ENCODE data around the gene RABGAP1L. TPM values are rescaled to one million over a fixed set of nuclear protein-coding genes. Genes with fewer than 3 reads are reported as not detected.
"Not testable (repeated sequence)": the region's sequence is repeated elsewhere in the genome, so short reads cannot be mapped to it uniquely, and the experiment has no call there.

RABGAP1L gene
- total RNA-seq, 1 donor from 2014 or later, result 28.8 TPM

DNA sequence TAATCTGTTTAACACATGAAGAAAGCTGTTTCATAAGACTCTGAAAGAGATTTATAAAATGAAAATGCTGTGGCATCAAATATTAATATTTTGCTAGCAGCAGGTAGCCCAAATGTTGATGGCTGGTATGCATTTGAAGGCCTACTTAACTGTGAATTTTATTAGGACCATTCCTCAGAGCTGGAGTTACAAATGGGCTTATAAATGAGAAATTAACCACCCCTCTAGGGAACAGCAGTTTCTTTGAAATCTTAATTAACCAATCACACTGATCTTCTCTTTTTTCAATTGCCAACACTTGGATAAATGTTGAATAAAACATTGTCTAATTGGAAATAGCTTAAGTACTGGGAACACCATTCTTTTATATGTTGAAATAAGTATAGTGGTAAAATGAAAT is 418.4 kb downstream of the RABGAP1L start:
- intact Hi-C loops (cut with micrococcal nuclease), result no loop called here

DNA sequence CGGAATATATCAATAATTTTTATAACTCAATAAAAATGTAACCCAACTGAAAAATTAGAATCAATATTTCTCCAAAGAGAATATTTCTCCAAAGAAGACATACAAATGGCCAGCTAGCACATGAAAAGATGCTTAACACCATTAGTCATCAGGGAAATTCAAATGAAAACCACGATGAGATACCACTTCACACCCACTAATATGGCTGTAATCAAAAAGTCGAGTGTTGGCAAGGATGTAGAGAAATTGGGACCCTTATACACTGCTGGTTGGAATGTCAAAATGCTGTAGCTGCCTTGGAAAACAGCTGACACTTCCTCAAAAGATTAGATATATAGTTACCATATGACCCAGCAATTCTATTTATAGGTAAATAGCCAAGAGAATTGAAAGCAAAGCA is 421.5 kb downstream of the RABGAP1L start:
- H3K36me3 Mint-ChIP-seq (ENCODE audit: low read depth), result no peaks in the 10 kb centered on the region
- no peaks in the 10 kb centered on the region for H3K27me3 Mint-ChIP-seq (ENCODE audit: low read depth)
- DNase-seq (ENCODE audit: low spot score), result no peak
- no peak overlapping the region for H3K27ac Mint-ChIP-seq
- no peaks in the 10 kb centered on the region for H3K4me1 Mint-ChIP-seq (ENCODE audit: low read depth)
- no peak overlapping the region for H3K4me3 Mint-ChIP-seq (ENCODE audit: low read depth)
- peaks cover 19% of the 10 kb centered on the region for H3K9me3 Mint-ChIP-seq
- intact Hi-C loops (cut with micrococcal nuclease), result no loop called here

More for the DNA sequence above, 418.4 kb downstream of the RABGAP1L start:
- DNase-seq (ENCODE audit: low spot score), result no peak
- H3K36me3 Mint-ChIP-seq (ENCODE audit: low read depth), result no peaks in the 10 kb centered on the region
- H3K4me1 Mint-ChIP-seq (ENCODE audit: low read depth), result no peaks in the 10 kb centered on the region
- peaks cover 30% of the 10 kb centered on the region for H3K9me3 Mint-ChIP-seq
- no peak overlapping the region for H3K4me3 Mint-ChIP-seq (ENCODE audit: low read depth)
- H3K27ac Mint-ChIP-seq, result no peak overlapping the region
- H3K27me3 Mint-ChIP-seq (ENCODE audit: low read depth), result no peaks in the 10 kb centered on the region

DNA sequence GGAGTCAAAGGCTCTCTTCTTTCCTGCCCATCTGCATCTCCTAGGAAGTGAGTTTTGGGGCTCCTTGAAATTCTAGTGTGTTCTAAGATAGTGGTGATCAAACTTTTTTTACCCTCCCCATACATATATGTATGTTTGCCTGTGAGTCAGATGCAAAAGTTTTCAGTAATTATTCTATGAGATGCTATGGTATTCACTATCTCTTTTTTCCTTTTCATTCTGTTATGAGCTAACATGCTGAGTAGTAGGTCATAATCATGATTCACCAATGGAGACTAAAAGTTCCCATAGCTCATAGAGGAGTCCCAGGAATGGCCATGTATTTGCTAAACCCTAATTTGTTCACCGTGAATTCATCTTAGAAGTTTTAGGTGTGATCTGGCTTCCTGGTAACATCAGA is 424.0 kb downstream of the RABGAP1L start:
- H3K27ac Mint-ChIP-seq, result no peak overlapping the region
- H3K36me3 Mint-ChIP-seq (ENCODE audit: low read depth), result no peaks in the 10 kb centered on the region
- DNase-seq (ENCODE audit: low spot score), result no peak
- intact Hi-C loops (cut with micrococcal nuclease), result no loop called here
- H3K27me3 Mint-ChIP-seq (ENCODE audit: low read depth), result no peaks in the 10 kb centered on the region
- H3K4me1 Mint-ChIP-seq (ENCODE audit: low read depth), result no peaks in the 10 kb centered on the region
- H3K9me3 Mint-ChIP-seq, result peaks cover 8% of the 10 kb centered on the region
- no peak overlapping the region for H3K4me3 Mint-ChIP-seq (ENCODE audit: low read depth)

DNA sequence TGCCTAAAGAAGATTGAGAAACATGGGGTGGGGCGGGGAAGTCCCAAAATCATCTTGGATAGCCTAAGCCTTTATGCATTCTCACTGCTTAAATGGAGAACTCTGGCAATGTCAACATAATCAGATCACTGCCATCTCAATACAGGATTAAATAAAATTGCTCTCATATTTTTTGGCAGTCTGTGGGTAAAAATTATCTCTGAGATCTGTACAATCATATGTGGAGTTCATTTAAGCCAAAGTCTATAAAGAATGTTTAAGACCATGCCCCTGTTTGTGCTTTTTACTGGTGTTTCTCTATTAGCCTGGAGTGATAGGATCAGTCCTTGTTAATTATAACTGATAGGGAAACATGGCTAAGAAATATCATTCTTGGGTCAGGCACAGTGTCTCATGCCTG is 424.8 kb downstream of the RABGAP1L start:
- Mint-ChIP-seq H3K27ac (no peak overlapping the region), H3K9me3 (peaks cover 13% of the 10 kb centered on the region), H3K36me3 (ENCODE audit: low read depth) (no peaks in the 10 kb centered on the region), H3K4me3 (ENCODE audit: low read depth) (no peak overlapping the region), H3K4me1 (ENCODE audit: low read depth) (no peaks in the 10 kb centered on the region), H3K27me3 (ENCODE audit: low read depth) (no peaks in the 10 kb centered on the region)
- intact Hi-C loops (cut with micrococcal nuclease), result no loop called here
- no peak for DNase-seq (ENCODE audit: low spot score)

DNA sequence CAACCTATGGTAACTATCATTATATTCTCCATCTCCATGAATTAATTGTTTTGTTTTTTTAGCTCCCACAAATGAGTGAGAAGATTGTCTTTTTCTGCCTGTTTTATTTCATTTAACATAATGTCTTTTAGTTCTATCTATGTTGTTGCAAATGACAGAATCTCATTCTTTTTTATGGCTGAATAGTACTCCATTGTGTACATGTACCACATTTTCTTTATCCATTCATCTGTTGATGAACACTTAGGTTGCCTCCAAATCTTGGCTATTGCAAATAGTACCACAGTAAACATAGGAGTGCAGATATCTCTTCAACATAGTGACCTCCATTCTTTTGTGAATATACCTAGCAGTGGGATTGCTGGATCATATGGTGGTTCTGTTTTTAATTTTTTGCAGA is 429.3 kb downstream of the RABGAP1L start:
- DNase-seq (ENCODE audit: low spot score); H3K27ac Mint-ChIP-seq; H3K4me3 Mint-ChIP-seq (ENCODE audit: low read depth); H3K36me3 Mint-ChIP-seq (ENCODE audit: low read depth); H3K4me1 Mint-ChIP-seq (ENCODE audit: low read depth); H3K27me3 Mint-ChIP-seq (ENCODE audit: low read depth); intact Hi-C loops (cut with micrococcal nuclease): not testable (repeated sequence)
- peaks cover 14% of the 10 kb centered on the region for H3K9me3 Mint-ChIP-seq

DNA sequence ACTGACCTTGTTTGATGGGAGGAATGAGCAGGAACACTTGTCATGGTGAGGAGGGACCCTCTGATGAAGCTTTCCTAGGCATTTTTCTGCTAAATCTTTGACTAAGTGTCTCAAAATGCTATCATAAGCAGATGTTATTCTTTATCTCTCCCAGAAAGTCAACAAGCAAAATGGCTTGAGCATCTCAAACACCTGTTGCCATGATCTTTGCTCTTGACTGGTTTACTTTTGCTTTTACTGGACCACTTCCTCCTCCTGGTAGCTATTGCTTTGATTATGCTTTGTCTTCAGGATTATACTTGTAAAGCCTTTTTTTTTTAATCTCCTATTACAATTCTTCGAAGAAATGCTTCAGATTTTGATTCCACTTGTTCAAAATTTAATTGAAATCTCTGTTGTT is 445.9 kb downstream of the RABGAP1L start:
- H3K9me3 Mint-ChIP-seq, result peaks cover 4% of the 10 kb centered on the region
- H3K4me1 Mint-ChIP-seq (ENCODE audit: low read depth), result no peaks in the 10 kb centered on the region
- H3K27ac Mint-ChIP-seq, result no peak overlapping the region
- intact Hi-C loops (cut with micrococcal nuclease), result no loop called here
- no peaks in the 10 kb centered on the region for H3K27me3 Mint-ChIP-seq (ENCODE audit: low read depth)
- H3K4me3 Mint-ChIP-seq (ENCODE audit: low read depth), result no peak overlapping the region
- DNase-seq (ENCODE audit: low spot score), result no peak
- H3K36me3 Mint-ChIP-seq (ENCODE audit: low read depth), result no peaks in the 10 kb centered on the region

DNA sequence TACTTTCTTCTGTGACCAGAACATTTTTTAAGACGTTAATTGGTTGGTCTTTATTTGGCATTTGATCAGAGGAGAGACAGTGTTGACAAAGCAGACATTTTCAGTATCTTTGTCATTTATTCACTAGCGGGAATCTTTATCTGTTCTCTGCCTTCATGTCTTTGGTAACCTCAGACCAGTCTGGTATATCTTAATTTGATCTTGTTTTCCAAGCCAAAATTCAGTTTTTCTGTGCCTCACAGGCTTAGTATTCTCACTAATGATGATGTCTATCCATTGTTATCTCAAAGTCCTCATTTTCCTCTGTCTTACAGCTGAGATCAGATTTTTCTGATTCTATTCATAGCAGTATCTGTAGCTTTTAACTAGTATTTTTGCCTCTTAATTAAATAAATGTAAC is 447.2 kb downstream of the RABGAP1L start:
- no peak for DNase-seq (ENCODE audit: low spot score)
- no peak overlapping the region for H3K4me3 Mint-ChIP-seq (ENCODE audit: low read depth)
- intact Hi-C loops (cut with micrococcal nuclease), result no loop called here
- no peaks in the 10 kb centered on the region for H3K36me3 Mint-ChIP-seq (ENCODE audit: low read depth)
- no peaks in the 10 kb centered on the region for H3K27me3 Mint-ChIP-seq (ENCODE audit: low read depth)
- H3K4me1 Mint-ChIP-seq (ENCODE audit: low read depth), result no peaks in the 10 kb centered on the region
- peaks cover 4% of the 10 kb centered on the region for H3K9me3 Mint-ChIP-seq
- no peak overlapping the region for H3K27ac Mint-ChIP-seq

DNA sequence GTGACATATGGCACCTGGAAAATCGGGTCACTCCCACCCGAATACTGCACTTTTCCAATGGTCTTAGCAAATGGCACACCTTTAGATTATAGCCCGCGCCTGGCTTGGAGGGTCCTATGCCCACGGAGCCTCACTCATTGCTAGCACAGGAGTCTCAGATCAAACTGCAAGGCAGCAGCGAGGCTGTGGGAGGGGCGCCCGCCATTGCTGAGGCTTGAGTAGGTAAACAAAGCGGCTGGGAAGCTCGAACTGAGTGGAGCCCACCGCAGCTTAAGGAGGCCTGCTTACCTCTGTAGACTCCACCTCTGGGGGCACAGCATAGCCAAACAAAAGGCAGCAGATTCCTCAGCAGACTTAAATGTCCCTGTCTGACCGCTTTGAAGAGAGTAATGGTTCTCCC is 458.6 kb downstream of the RABGAP1L start:
- DNase-seq (ENCODE audit: low spot score); H3K27me3 Mint-ChIP-seq (ENCODE audit: low read depth); intact Hi-C loops (cut with micrococcal nuclease); H3K27ac Mint-ChIP-seq; H3K4me1 Mint-ChIP-seq (ENCODE audit: low read depth); H3K36me3 Mint-ChIP-seq (ENCODE audit: low read depth); H3K4me3 Mint-ChIP-seq (ENCODE audit: low read depth): not testable (repeated sequence)
- H3K9me3 Mint-ChIP-seq, result peaks cover 21% of the 10 kb centered on the region

DNA sequence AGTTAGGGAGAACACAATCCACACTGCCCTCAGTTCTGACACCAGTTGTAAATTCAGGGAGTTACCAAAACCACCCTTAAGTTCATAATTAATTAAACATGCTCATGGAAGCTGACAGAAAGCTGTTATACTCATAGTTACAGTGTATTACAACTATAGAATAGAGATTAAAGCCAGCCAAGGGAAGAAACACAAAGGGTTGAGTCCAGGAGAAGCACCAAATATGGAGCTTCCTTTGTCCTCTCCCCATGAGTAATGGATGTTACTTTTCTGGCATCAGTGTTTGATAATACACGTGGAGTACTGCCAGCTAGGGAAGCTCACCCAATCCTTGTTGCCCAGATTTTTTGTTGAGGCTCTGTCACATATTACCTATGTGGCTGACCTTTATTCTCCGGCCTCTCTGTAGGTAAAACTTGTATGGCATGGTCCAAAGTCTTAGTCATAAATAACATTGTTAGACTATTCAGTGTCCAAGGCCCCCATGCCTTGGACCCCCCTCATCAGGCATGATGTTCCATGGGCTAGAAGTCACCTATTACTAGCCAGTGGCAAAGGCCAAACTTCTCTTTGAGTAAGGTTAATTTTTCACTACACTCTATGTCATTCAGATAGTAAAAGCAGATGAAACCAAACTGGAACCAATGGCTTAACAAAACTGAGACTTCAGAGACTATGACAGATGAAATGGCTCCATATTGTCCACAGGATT is 464.2 kb downstream of the RABGAP1L start:
- no peak overlapping the region for H3K4me3 Mint-ChIP-seq (ENCODE audit: low read depth)
- no peaks in the 10 kb centered on the region for H3K27me3 Mint-ChIP-seq (ENCODE audit: low read depth)
- intact Hi-C loops (cut with micrococcal nuclease), result no loop called here
- H3K27ac Mint-ChIP-seq, result no peak overlapping the region
- H3K9me3 Mint-ChIP-seq, result peaks cover 10% of the 10 kb centered on the region
- no peak for DNase-seq (ENCODE audit: low spot score)
- no peaks in the 10 kb centered on the region for H3K36me3 Mint-ChIP-seq (ENCODE audit: low read depth)
- no peaks in the 10 kb centered on the region for H3K4me1 Mint-ChIP-seq (ENCODE audit: low read depth)

DNA sequence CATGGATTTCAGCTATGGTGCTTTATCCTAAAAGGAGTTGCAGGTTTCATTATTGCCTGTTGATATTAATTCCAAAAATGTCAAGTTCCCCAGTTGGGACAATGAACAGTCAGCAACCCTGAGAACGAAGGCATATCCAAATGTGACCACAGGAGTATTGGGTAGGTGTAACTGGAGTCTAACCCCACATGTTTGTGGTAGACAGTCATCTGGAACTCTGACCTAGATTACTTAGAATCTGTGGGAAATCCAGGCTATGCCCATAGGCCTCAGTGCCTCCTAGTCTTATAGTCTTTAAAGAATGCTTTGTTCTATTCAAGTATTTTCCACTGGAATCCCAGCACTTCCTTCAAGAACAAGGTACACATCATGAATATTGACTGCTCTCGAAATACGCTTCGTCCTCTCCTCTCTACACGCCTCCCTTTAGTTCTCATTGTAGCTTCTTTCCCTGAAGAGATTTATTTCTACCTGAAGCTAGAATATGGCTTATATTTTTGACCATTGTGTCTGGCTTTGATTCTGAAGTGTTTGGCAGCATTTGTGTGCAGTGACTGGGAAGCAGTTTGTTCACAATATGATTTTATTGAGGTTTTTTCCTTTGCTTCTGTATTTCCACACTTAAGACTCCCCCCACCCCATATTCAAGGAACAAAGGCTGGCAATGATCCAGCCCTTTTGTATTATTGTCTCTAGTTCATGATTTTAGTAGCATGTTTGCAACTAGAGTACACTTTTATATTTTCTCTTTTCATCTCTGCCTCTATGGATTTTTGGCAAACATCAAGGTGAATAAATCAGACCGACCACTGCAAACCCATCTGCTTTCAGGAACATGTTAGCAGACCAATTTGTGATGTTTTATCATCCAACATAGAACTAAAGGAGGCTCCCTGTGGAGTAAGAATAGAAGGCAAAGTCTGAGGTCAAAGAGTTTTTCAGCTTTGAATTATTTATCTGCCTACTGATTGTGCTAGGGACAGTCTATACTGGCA is 467.0 kb downstream of the RABGAP1L start:
- Mint-ChIP-seq H3K4me1 (ENCODE audit: low read depth) (no peaks in the 10 kb centered on the region), H3K4me3 (ENCODE audit: low read depth) (no peak overlapping the region), H3K9me3 (no peaks in the 10 kb centered on the region), H3K27ac (no peak overlapping the region), H3K27me3 (ENCODE audit: low read depth) (no peaks in the 10 kb centered on the region), H3K36me3 (ENCODE audit: low read depth) (no peaks in the 10 kb centered on the region)
- intact Hi-C loops (cut with micrococcal nuclease), result no loop called here
- DNase-seq (ENCODE audit: low spot score), result no peak

DNA sequence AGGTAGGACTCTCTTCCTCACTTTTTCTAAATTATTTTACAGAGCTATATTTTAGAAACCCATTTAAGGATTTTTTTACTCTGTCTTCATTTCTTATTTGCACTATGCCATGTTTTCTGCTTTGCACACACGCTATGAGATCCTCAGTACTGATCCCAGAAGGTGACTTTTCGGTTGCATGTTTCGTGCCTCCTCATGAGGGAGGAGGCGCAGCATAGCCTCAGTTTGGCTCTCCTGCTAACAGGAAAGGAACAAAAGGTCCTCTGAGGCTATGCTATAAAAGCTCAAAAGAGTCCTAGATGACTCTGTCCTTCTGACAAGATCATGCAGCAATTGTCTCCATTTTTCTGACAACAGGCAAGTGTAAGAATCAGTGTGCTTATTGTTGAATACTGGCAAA is 478.2 kb downstream of the RABGAP1L start:
- intact Hi-C loops (cut with micrococcal nuclease), result no loop called here
- Mint-ChIP-seq H3K27ac (no peak overlapping the region), H3K4me1 (ENCODE audit: low read depth) (no peaks in the 10 kb centered on the region), H3K36me3 (ENCODE audit: low read depth) (peaks cover 6% of the 10 kb centered on the region), H3K4me3 (ENCODE audit: low read depth) (no peak overlapping the region), H3K27me3 (ENCODE audit: low read depth) (no peaks in the 10 kb centered on the region), H3K9me3 (no peaks in the 10 kb centered on the region)
- DNase-seq (ENCODE audit: low spot score), result no peak

DNA sequence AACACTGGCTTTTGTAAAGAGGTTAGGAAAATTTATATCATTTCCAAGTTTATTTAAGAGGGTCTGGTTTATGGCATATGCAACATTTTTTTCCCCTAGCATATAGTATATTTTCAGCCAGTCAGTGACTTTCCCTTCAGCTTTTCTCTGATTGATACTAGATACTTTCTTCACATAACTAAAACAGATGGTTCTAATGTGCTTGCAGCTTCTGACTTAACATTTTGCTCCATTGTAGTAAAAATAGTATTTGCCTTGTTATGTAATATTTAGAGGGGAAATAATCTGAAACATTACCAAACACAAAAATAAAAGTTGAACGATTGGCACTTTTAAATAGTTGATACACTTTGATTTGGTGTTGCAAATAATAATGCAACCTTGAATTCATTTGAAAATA is 480.1 kb downstream of the RABGAP1L start:
- H3K27ac Mint-ChIP-seq, result no peak overlapping the region

DNA sequence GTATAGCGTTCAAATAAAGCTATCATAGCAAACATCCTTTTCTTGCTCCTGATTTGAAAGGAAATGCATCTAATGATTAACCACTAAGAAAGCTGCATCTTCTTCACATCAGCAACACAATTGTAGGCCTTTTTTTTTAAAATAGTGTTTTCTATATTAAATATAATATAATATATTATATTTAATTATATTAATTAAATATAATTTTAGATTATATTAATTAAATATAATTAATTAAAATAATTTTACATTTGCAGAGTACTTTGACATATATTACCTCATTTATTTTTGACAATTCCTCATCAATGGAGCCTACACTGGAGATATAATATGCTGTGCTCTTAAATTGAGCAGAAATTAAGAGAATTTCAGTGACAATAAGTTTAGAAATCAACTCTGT is 481.5 kb downstream of the RABGAP1L start:
- Mint-ChIP-seq H3K4me1 (ENCODE audit: low read depth) (peaks cover 2% of the 10 kb centered on the region), H3K27ac (no peak overlapping the region), H3K9me3 (no peaks in the 10 kb centered on the region), H3K27me3 (ENCODE audit: low read depth) (no peaks in the 10 kb centered on the region), H3K36me3 (ENCODE audit: low read depth) (peaks cover 6% of the 10 kb centered on the region), H3K4me3 (ENCODE audit: low read depth) (no peak overlapping the region)
- no peak for DNase-seq (ENCODE audit: low spot score)
- intact Hi-C loops (cut with micrococcal nuclease), result no loop called here

More for the DNA sequence above, 480.1 kb downstream of the RABGAP1L start:
- intact Hi-C loops (cut with micrococcal nuclease), result no loop called here
- no peak for DNase-seq (ENCODE audit: low spot score)
- no peaks in the 10 kb centered on the region for H3K27me3 Mint-ChIP-seq (ENCODE audit: low read depth)
- H3K4me3 Mint-ChIP-seq (ENCODE audit: low read depth), result no peak overlapping the region
- peaks cover 6% of the 10 kb centered on the region for H3K36me3 Mint-ChIP-seq (ENCODE audit: low read depth)
- no peaks in the 10 kb centered on the region for H3K9me3 Mint-ChIP-seq
- peaks cover 2% of the 10 kb centered on the region for H3K4me1 Mint-ChIP-seq (ENCODE audit: low read depth)

All from activated T-helper 2 cell treated with anti-CD3 and anti-CD28 coated beads, Interferon-gamma antibody, Interleukin-2, Interleukin-4, amounts not matched to agents 10 μg/mL and 5 μg/mL and 100 μg/mL, durations not matched to agents 14 hours and 24 hours and 36 hours (primary cell).